LNCAP (cell line): ENCODE data around the gene NAPSA.

Source experiments
- CTCF ChIP-seq: fragments of 450-650 bp; IDR thresholded peaks from 2 replicates; pipeline ENCODE4 v1.5.1; 2017; ENCODE audit warnings: mild to moderate bottlenecking

The NAPSA gene

GRCh38 chr19:50381881-50382729, 16.7 kb upstream of the NAPSA start:
- TF ChIP-seq CTCF: no peak

- no peak for TF ChIP-seq CTCF
Measured at GRCh38 chr19:50380751-50381151, 15.3 kb upstream of the NAPSA start.

DNA sequence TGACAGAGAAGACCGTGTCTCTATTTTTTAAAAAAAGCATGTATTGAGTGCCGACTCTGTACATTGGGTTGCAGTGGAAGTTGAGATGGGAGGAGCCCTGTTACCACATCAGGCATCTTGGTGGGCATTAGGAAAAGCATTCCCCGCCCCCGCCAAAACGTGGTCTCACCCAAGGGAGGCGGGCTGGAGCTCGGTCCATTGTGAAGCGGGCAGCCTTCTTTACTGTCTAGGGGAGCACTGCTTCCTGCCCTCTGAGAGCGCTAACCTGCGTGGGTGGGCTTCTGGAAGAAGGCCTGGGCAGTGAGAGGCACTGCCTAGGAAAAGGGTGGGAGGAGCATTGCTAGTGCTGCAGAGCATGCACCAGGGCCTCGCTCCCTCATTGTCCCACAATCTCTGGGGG, 14.7 kb upstream of the NAPSA start:
- TF ChIP-seq CTCF: no peak

GRCh38 chr19:50379602-50380001, 14.2 kb upstream of the NAPSA start:
- TF ChIP-seq CTCF: no peak

DNA sequence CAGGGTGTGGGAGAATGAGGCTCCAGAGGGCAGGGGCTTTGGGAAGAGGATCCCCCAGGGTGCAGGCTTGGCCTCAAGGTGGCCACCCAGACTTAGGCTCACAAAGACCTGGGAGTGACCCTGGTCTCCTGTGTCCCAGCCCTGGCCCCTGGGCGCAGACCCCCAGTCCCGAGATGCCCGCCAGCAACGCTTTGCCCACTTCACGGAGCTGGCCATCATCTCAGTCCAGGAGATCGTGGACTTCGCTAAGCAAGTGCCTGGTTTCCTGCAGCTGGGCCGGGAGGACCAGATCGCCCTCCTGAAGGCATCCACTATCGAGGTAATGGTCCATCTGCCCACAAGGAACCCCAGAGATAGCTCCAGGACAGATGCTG, 13.4 kb upstream of the NAPSA start:
- TF ChIP-seq CTCF: no peak

- TF ChIP-seq CTCF: no peak
Measured at GRCh38 chr19:50378169-50378862, 12.9 kb upstream of the NAPSA start.

GRCh38 chr19:50377517-50377916, 12.1 kb upstream of the NAPSA start:
- TF ChIP-seq CTCF: no peak
